ENCODE measurements around the gene NXNL1. TPM values are rescaled to one million over a fixed set of nuclear protein-coding genes. Genes with fewer than 3 reads are reported as not detected.
"Not testable (repeated sequence)": the region's sequence is repeated elsewhere in the genome, so short reads cannot be mapped to it uniquely, and the experiment has no call there.

The NXNL1 gene
- not detected in 2 replicates for total RNA-seq (2014; rRNA removed; shearing (Covaris generic))

- no peak for DNase-seq (ENCODE audit: low spot score)
Observed at GRCh38 chr19:17460372-17461230, at the start of gene NXNL1. Gene NXNL1 (minus strand): TSS chr19:17460926. CDS start chr19:17460869, 57 bp downstream.

GRCh38 chr19:17508558-17508933, 47.8 kb upstream of the NXNL1 start:
- not testable (repeated sequence) for DNase-seq (ENCODE audit: low spot score)

GRCh38 chr19:17506745-17507144, 46.0 kb upstream of the NXNL1 start:
- DNase-seq (ENCODE audit: low spot score), result no peak

- DNase-seq (ENCODE audit: low spot score), result no peak
Observed at GRCh38 chr19:17505223-17505622, 44.5 kb upstream of the NXNL1 start.

- DNase-seq (ENCODE audit: low spot score), result no peak
Observed at GRCh38 chr19:17504456-17504855, 43.7 kb upstream of the NXNL1 start.

DNA sequence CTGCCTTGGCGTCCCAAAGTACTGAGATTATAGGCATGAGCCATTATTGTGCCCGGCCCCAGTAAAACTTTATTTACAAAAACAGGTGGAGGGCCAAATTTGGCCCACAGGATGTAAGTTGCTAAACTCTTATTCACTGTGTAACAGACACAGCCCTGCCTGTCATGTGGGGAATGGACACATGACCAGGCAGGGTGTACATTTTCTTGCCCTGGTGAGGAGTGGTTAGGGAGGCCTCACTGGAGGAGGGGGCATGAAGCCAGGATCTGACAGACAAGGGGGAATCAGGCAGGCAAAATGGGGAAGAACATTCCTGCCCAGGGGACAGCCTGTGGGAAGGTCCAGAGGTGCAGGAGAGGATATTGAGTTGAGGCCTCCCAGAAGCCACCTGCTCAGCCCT, 43.3 kb upstream of the NXNL1 start:
- no peak for DNase-seq (ENCODE audit: low spot score)

DNA sequence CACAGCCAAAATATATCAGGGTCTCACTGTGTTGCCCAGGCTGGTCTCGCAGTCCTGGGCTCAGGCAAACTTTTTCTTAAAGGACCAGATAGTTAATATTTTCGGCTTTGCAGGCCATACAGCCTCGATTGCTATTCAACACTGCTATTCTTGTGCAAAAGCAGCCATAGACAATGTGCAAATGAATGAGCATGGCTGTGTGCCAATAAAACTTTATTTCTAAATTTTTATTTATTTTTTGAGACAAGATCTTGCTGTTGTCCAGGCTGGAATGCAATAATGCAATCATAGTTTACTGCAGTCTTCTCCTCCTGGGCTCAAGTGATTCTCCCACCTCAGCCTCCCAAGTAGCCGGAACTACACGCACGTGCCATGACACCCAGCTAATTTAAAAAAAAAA, 42.5 kb upstream of the NXNL1 start:
- no peak for DNase-seq (ENCODE audit: low spot score)

- DNase-seq (ENCODE audit: low spot score), result no peak
Observed at GRCh38 chr19:17500447-17501198, 39.9 kb upstream of the NXNL1 start.

- DNase-seq (ENCODE audit: low spot score), result peak; percentile 35
Observed at GRCh38 chr19:17499648-17500446, 39.1 kb upstream of the NXNL1 start.

- not testable (repeated sequence) for DNase-seq (ENCODE audit: low spot score)
Observed at GRCh38 chr19:17499025-17499424, 38.3 kb upstream of the NXNL1 start.

- no peak for DNase-seq (ENCODE audit: low spot score)
Observed at GRCh38 chr19:17497149-17497798, 36.5 kb upstream of the NXNL1 start.

- DNase-seq (ENCODE audit: low spot score), result peak; percentile 69
Observed at GRCh38 chr19:17496337-17496997, 35.7 kb upstream of the NXNL1 start.

GRCh38 chr19:17495639-17496296, 35.0 kb upstream of the NXNL1 start:
- no peak for DNase-seq (ENCODE audit: low spot score)

DNA sequence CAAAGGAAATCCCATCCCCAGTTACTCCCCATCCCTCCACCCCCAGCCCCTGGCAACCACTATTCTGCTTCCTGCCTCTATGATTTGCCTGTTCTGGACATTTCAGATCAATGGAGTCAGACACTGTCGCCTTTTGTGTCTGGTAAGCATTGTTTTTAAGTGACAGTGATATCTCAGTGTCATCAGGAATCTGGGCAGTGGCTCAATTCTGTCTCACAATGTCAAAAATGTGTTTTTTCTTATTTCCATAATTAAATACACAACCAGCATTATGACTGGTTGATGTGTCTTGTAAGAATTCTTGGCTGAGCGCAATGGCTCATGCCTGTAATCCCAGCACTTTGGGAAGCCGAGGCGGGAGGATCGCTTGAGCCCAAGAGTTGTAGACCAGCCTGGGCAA, 30.6 kb upstream of the NXNL1 start:
- no peak for DNase-seq (ENCODE audit: low spot score)

- no peak for DNase-seq (ENCODE audit: low spot score)
Observed at GRCh38 chr19:17490411-17490810, 29.7 kb upstream of the NXNL1 start.

DNA sequence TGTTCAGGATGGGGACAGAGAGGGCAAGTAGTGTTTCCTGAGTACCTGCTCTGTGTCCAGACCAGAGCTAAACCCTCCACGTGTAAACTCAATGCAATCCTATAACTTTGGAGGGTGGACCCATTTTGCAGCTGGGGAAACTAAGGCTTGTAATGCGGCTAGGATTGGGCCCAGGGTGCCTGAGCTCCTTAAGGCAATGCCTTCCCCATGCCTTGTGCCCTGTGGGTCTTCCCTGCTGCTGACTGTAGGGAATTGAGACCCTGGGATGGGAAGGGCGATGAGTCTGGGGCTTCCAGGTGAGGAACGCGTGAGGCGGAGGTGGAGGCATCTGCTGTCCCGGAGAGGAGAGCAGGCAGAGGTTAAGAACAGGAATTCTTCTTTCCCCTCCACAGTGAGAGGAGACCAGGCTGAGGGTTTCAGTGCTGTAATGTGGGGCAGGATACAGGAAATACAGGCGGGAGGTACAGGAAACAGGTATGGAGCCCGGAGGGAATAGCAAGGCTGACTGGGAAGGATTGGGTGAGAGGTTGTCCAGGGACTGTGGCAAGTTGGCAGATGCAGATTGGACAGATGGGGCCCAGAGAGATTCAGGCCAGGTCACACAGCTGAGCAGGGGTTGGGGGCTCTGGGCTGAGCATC, 28.8 kb upstream of the NXNL1 start:
- DNase-seq (ENCODE audit: low spot score), result no peak

GRCh38 chr19:17488593-17489391, 28.1 kb upstream of the NXNL1 start:
- DNase-seq (ENCODE audit: low spot score), result peak; percentile 46

- DNase-seq (ENCODE audit: low spot score), result no peak
Observed at GRCh38 chr19:17487284-17488121, 26.8 kb upstream of the NXNL1 start.
